Activated CD4-positive, CD25-positive, alpha-beta regulatory T cell treated with anti-CD3 and anti-CD28 coated beads, Interleukin-2, amount 50 U/mL, for 72 hours (primary cell): ENCODE results near the gene KIRREL3.

Experiments
- DNase-seq: peaks from one replicate; pipeline ENCODE4 v3.0.0; 2021

KIRREL3 gene

GRCh38 chr11:126592496-126593410 is 407.8 kb downstream of the KIRREL3 start:
- DNase-seq, result no peak

- DNase-seq, result no peak
These were observed 408.5 kb downstream of the KIRREL3 start for GRCh38 chr11:126591966-126592489.

- DNase-seq, result no peak
These were observed 411.1 kb downstream of the KIRREL3 start for GRCh38 chr11:126589492-126589803.

- DNase-seq, result no peak
These were observed 411.7 kb downstream of the KIRREL3 start for GRCh38 chr11:126588630-126589491.

- DNase-seq, result no peak
These were observed 413.0 kb downstream of the KIRREL3 start for GRCh38 chr11:126587541-126587940.

- DNase-seq, result no peak
These were observed 414.6 kb downstream of the KIRREL3 start for GRCh38 chr11:126585774-126586491.

- DNase-seq, result no peak
These were observed 415.2 kb downstream of the KIRREL3 start for GRCh38 chr11:126585388-126585773.

- DNase-seq, result no peak
These were observed 416.8 kb downstream of the KIRREL3 start for GRCh38 chr11:126583594-126584427.

- DNase-seq, result no peak
These were observed 417.5 kb downstream of the KIRREL3 start for GRCh38 chr11:126583101-126583500.

GRCh38 chr11:126581871-126582648 is 418.5 kb downstream of the KIRREL3 start:
- no peak for DNase-seq

- no peak for DNase-seq
These were observed 422.1 kb downstream of the KIRREL3 start for GRCh38 chr11:126578426-126578825.

GRCh38 chr11:126578021-126578420 is 422.5 kb downstream of the KIRREL3 start:
- DNase-seq, result no peak

GRCh38 chr11:126575849-126576248 is 424.7 kb downstream of the KIRREL3 start:
- DNase-seq, result no peak

GRCh38 chr11:126573325-126573978 is 427.1 kb downstream of the KIRREL3 start:
- no peak for DNase-seq

- DNase-seq, result no peak
These were observed 430.1 kb downstream of the KIRREL3 start for GRCh38 chr11:126570489-126570888.

GRCh38 chr11:126567419-126567818 is 433.2 kb downstream of the KIRREL3 start:
- no peak for DNase-seq

- DNase-seq, result no peak
These were observed 436.0 kb downstream of the KIRREL3 start for GRCh38 chr11:126564566-126564965.

GRCh38 chr11:126561327-126561893 is 439.2 kb downstream of the KIRREL3 start:
- DNase-seq, result no peak

GRCh38 chr11:126560221-126560620 is 440.3 kb downstream of the KIRREL3 start:
- no peak for DNase-seq
